Measurements from ENCODE around the gene ANKFN1. TPM values are rescaled to one million over a fixed set of nuclear protein-coding genes. Genes with fewer than 3 reads are reported as not detected.

The ANKFN1 gene
- total RNA-seq, 1 experiment from 2014 or later = not detected

- Histone ChIP-seq H2BK20ac (ENCODE audit: low read depth, low read length, poor library complexity, severe bottlenecking) (no peak overlapping the region), H4K91ac (ENCODE audit: insufficient read length, low read depth, low read length) (no peak overlapping the region), H3K4ac (ENCODE audit: low read depth, low read length) (no peak overlapping the region), H2AFZ (ENCODE audit: low read length) (no peak overlapping the region), H3K9me3 (ENCODE audit: control insufficient read depth, low read depth, low read length) (no peaks in the 10 kb centered on the region), H3K4me1 (ENCODE audit: insufficient read depth, low read length) (no peaks in the 10 kb centered on the region), H3K56ac (ENCODE audit: insufficient read length, low read depth, low read length) (no peak overlapping the region), H3K27me3 (ENCODE audit: insufficient read depth, low read length) (no peaks in the 10 kb centered on the region), H2BK15ac (ENCODE audit: low read depth, low read length) (no peak overlapping the region), H4K5ac (ENCODE audit: insufficient read length, low read depth, low read length) (no peak overlapping the region), H2AK5ac (ENCODE audit: insufficient read length, low read length) (no peak overlapping the region), H2BK5ac (ENCODE audit: insufficient read length, low read length) (no peak overlapping the region), H3K23me2 (ENCODE audit: insufficient read length, low read depth, low read length, poor library complexity, severe bottlenecking) (no peaks in the 10 kb centered on the region), H3K27ac (ENCODE audit: insufficient read length, low read depth, low read length) (no peak overlapping the region), H3K23ac (ENCODE audit: insufficient read length, low read depth, low read length) (no peak overlapping the region), H3T11ph (ENCODE audit: low read length) (no peak overlapping the region), H3K79me2 (ENCODE audit: insufficient read depth, low read length) (no peaks in the 10 kb centered on the region), H3K9ac (ENCODE audit: extremely low read depth, insufficient read length, low read length) (no peak overlapping the region), H3K18ac (ENCODE audit: insufficient read length, low read depth, low read length) (no peak overlapping the region), H3K14ac (ENCODE audit: insufficient read depth, low read length) (no peak overlapping the region), H3K4me2 (ENCODE audit: insufficient read depth, insufficient read length, low read length) (no peak overlapping the region), H4K8ac (replicated peaks; ENCODE audit: insufficient read length, low read depth, low read length) (no peak overlapping the region), H2BK120ac (ENCODE audit: low read depth, low read length, poor library complexity, severe bottlenecking) (no peak overlapping the region), H2BK12ac (ENCODE audit: insufficient read length, low read depth, low read length) (no peak overlapping the region), H3K79me1 (ENCODE audit: insufficient read depth, low read depth, low read length, poor library complexity, severe bottlenecking) (no peaks in the 10 kb centered on the region), H4K20me1 (ENCODE audit: control insufficient read depth, insufficient read depth, insufficient read length) (no peaks in the 10 kb centered on the region)
- TF ChIP-seq, protein P1, sequence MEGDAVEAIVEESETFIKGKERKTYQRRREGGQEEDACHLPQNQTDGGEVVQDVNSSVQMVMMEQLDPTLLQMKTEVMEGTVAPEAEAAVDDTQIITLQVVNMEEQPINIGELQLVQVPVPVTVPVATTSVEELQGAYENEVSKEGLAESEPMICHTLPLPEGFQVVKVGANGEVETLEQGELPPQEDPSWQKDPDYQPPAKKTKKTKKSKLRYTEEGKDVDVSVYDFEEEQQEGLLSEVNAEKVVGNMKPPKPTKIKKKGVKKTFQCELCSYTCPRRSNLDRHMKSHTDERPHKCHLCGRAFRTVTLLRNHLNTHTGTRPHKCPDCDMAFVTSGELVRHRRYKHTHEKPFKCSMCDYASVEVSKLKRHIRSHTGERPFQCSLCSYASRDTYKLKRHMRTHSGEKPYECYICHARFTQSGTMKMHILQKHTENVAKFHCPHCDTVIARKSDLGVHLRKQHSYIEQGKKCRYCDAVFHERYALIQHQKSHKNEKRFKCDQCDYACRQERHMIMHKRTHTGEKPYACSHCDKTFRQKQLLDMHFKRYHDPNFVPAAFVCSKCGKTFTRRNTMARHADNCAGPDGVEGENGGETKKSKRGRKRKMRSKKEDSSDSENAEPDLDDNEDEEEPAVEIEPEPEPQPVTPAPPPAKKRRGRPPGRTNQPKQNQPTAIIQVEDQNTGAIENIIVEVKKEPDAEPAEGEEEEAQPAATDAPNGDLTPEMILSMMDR (conservative IDR thresholded peaks at IDR 0.05) = no peak
- no peaks in the 10 kb centered on the region for H3K9me3 Mint-ChIP-seq
- no peaks in the 10 kb centered on the region for H3K36me3 Mint-ChIP-seq (ENCODE audit: insufficient read depth in 1 of 3, low read depth in 3 of 3)
- H3K4me3 Mint-ChIP-seq = no peak overlapping the region
- no peak for DNase-seq
- WGBS (ENCODE audit: extremely low coverage, insufficient read length, low lambda C conversion rate) = no CpG with 5 or more reads among the region's 2 CpGs
- H3K4me1 Mint-ChIP-seq = peaks cover 0 to 3% of the 10 kb centered on the region in 2 experiments; a peak in 2 of 4 replicates
- no peaks in the 10 kb centered on the region for H3K27me3 Mint-ChIP-seq (ENCODE audit: low read depth)
- no peak overlapping the region for H3K27ac Mint-ChIP-seq
These were observed 295.1 kb downstream of the ANKFN1 start for GRCh38 chr17:56448371-56448770.
